ENCODE measurements around the gene SKIL.

- TF ChIP-seq CTCF (IDR thresholded peaks at IDR 0.05 in 4 of 5, conservative IDR thresholded peaks at IDR 0.05 in 1 of 5) (no peak), POLR2A (IDR thresholded peaks at IDR 0.05) (no peak)
Observed at GRCh38 chr3:170420307-170420821, 62.8 kb downstream of the SKIL start.
